ENCODE measurements around the gene EBLN1. TPM values are rescaled to one million over a fixed set of nuclear protein-coding genes. Genes with fewer than 3 reads are reported as not detected.
A peak's percentile ranks its signal among the peaks of the same experiment; 100 is the strongest.

Gene EBLN1
- total RNA-seq, 1 experiment from 2014 or later = not detected

- no peaks in the 10 kb centered on the region for H4K20me1 ChIP-seq (ENCODE audit: control insufficient read depth, insufficient read depth, insufficient read length)
- H3K27me3 Mint-ChIP-seq (ENCODE audit: low read depth) = peaks cover 94% of the 10 kb centered on the region
- H3K4me3 Mint-ChIP-seq = peak overlapping the region; percentile 60 to 84
- WGBS (ENCODE audit: extremely low coverage, insufficient read length, low lambda C conversion rate) = no CpG with 5 or more reads among the region's 24 CpGs
- H3K4me2 ChIP-seq (ENCODE audit: insufficient read depth, insufficient read length, low read length) = peak overlapping the region; percentile 98
- no peak overlapping the region for H3K9ac ChIP-seq (ENCODE audit: extremely low read depth, insufficient read length, low read length)
- no peak for DNase-seq
- H2BK15ac ChIP-seq (ENCODE audit: low read depth, low read length) = no peak overlapping the region
- no peak overlapping the region for H2AFZ ChIP-seq (ENCODE audit: low read length)
- no peak overlapping the region for H3T11ph ChIP-seq (ENCODE audit: low read length)
- H3K27ac ChIP-seq (ENCODE audit: insufficient read length, low read depth, low read length) = no peak overlapping the region
- no peaks in the 10 kb centered on the region for H3K4me1 ChIP-seq (ENCODE audit: insufficient read depth, low read length)
- H2BK5ac ChIP-seq (ENCODE audit: insufficient read length, low read length) = no peak overlapping the region
- H3K79me2 ChIP-seq (ENCODE audit: insufficient read depth, low read length) = no peaks in the 10 kb centered on the region
- peaks cover 0 to 3% of the 10 kb centered on the region in 2 experiments; a peak in 1 of 5 replicates for H3K9me3 Mint-ChIP-seq
- H3K79me1 ChIP-seq (ENCODE audit: insufficient read depth, low read depth, low read length, poor library complexity, severe bottlenecking) = no peaks in the 10 kb centered on the region
- H3K36me3 Mint-ChIP-seq (ENCODE audit: insufficient read depth in 1 of 3, low read depth in 3 of 3) = no peaks in the 10 kb centered on the region
- H3K4me1 Mint-ChIP-seq = peaks cover 6 to 15% of the 10 kb centered on the region in 2 experiments; a peak in 3 of 4 replicates
- no peak overlapping the region for H3K4ac ChIP-seq (ENCODE audit: low read depth, low read length)
- H2BK20ac ChIP-seq (ENCODE audit: low read depth, low read length, poor library complexity, severe bottlenecking) = no peak overlapping the region
- no peak overlapping the region for H3K56ac ChIP-seq (ENCODE audit: insufficient read length, low read depth, low read length)
- no peak overlapping the region for H2AK5ac ChIP-seq (ENCODE audit: insufficient read length, low read length)
- H3K27me3 ChIP-seq (ENCODE audit: insufficient read depth, low read length) = peaks cover 32% of the 10 kb centered on the region; the same call in 1 of the 2 replicates
- H3K18ac ChIP-seq (ENCODE audit: insufficient read length, low read depth, low read length) = no peak overlapping the region
- no peaks in the 10 kb centered on the region for H3K9me3 ChIP-seq (ENCODE audit: control insufficient read depth, low read depth, low read length)
- H3K27ac Mint-ChIP-seq = no peak overlapping the region
- H2BK120ac ChIP-seq (ENCODE audit: low read depth, low read length, poor library complexity, severe bottlenecking) = no peak overlapping the region
- no peak for TF ChIP-seq CTCF (conservative IDR thresholded peaks at IDR 0.05)
- no peak overlapping the region for H4K5ac ChIP-seq (ENCODE audit: insufficient read length, low read depth, low read length)
- no peak overlapping the region for H4K91ac ChIP-seq (ENCODE audit: insufficient read length, low read depth, low read length)
- H4K8ac ChIP-seq (replicated peaks; ENCODE audit: insufficient read length, low read depth, low read length) = no peak overlapping the region
- peaks cover 12% of the 10 kb centered on the region for H3K23me2 ChIP-seq (ENCODE audit: insufficient read length, low read depth, low read length, poor library complexity, severe bottlenecking)
- no peak overlapping the region for H2BK12ac ChIP-seq (ENCODE audit: insufficient read length, low read depth, low read length)
- H3K14ac ChIP-seq (ENCODE audit: insufficient read depth, low read length) = no peak overlapping the region
- H3K23ac ChIP-seq (ENCODE audit: insufficient read length, low read depth, low read length) = no peak overlapping the region
Measured at GRCh38 chr10:22253580-22253882, 35.7 kb upstream of the EBLN1 start.

Data from H9 (cell line).